GM13976 (cell line): ENCODE data around the gene FLRT3.

Experiments
- DNase-seq: peaks from one replicate; pipeline ENCODE4 v3.0.0; 2012; ENCODE audit warnings: low spot score
- in situ Hi-C: fragments of 300-500 bp; cut with MboI; formaldehyde crosslinking; loops from one replicate; pipeline ENCODE4 v1.12.0; 2022; ENCODE audit warnings: low sequenced_read_pairs, mixed read lengths, inconsistent platforms; ENCODE audit not compliant: unreplicated experiment
- TF ChIP-seq, protein P1 (sequence below): IDR thresholded peaks from 2 replicates; pipeline ENCODE4 v1.5.1; 2012; ENCODE audit warnings: borderline replicate concordance, mild to moderate bottlenecking; ENCODE audit not compliant: insufficient read depth; ENCODE audit errors: extremely low read depth, missing control alignments, control extremely low read depth

Gene FLRT3

DNA sequence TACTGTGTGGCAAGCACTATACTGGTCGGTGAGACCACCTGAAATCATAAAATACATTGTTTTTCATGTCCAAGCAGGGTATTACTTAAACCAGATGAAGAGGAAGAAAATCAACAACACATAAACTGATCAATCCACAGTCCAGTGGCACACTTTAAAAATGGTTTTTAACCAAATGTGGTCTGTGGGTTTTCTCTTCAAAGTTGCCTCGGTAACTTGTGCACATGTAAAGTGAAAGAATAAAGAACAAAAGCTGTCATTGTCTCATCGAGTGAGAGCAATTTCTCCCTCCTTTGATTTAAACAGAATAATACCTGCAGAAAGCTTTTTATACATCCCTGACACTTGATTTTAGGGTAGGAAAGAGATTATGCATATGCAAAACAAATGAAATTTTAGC is 3.7 kb downstream of the FLRT3 start:
- no peak for DNase-seq
- in situ Hi-C loops, result loop anchor here (25.0 kb wide), 2 partner anchors 904 to 1329 kb away; no protein-coding TSS in a partner anchor
- TF ChIP-seq, protein P1, sequence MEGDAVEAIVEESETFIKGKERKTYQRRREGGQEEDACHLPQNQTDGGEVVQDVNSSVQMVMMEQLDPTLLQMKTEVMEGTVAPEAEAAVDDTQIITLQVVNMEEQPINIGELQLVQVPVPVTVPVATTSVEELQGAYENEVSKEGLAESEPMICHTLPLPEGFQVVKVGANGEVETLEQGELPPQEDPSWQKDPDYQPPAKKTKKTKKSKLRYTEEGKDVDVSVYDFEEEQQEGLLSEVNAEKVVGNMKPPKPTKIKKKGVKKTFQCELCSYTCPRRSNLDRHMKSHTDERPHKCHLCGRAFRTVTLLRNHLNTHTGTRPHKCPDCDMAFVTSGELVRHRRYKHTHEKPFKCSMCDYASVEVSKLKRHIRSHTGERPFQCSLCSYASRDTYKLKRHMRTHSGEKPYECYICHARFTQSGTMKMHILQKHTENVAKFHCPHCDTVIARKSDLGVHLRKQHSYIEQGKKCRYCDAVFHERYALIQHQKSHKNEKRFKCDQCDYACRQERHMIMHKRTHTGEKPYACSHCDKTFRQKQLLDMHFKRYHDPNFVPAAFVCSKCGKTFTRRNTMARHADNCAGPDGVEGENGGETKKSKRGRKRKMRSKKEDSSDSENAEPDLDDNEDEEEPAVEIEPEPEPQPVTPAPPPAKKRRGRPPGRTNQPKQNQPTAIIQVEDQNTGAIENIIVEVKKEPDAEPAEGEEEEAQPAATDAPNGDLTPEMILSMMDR, result no peak

DNA sequence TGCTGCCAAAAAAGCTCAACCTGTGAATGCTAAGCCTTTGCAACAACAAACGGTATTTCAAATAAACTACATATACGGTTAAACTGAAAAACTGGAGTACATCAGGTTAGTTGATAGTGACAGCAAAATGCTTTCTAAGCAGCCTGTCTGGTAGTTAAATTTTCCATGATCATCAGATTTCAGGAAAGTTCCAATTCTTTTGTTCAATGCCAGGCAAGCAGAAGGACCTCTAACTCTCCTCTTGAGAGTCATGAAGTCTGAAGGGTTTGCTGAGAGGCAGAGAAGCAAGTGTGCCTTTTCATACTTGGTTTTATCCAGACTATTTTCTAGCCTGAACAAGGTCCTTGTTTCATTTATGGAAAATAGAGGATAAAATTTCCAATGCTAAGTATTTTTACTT is 4.5 kb downstream of the FLRT3 start:
- no peak for DNase-seq
- in situ Hi-C loops, result loop anchor here (25.0 kb wide), 2 partner anchors 904 to 1329 kb away; no protein-coding TSS in a partner anchor
- TF ChIP-seq, protein P1, result no peak

DNA sequence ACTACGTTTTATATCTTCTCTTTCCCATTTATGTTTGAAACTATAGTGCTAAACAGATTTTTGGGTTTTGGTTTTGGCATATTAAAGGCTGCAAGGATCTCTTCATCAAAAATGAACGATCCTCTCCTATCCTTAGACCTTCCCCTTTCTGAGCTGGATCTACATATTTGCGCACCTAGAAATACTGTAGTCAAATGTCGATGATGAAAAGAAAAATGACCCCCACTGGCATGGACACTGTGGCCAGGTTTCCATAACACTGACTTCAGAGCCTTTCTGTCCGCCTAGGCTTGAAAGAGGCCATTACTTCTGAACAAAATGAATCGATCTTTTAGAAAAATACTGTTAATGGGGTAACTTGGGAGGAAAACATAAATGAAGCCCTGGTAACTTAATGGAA is 5.8 kb downstream of the FLRT3 start:
- TF ChIP-seq, protein P1, result no peak
- in situ Hi-C loops, result loop anchor here (25.0 kb wide), 2 partner anchors 906 to 1331 kb away; no protein-coding TSS in a partner anchor
- no peak for DNase-seq

DNA sequence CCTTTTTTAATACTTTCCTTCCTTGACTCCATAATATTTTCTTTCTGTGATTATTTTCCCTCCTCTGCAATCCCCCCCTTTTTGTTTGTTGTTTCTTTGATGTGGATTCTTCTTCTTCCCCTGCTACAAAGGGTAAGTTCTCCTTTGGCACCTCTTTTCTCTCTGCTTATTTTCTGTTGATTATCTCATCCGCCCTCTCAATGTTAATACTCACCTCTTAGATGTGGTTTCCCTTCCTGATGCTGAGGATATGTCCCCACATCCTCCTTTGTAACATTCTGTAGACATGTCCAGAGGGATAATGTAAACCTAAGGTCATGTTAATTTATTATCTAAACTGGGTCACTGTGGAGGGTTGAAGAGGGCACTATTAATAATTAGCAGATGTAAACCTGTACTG is 17.7 kb downstream of the FLRT3 start:
- TF ChIP-seq, protein P1, result no peak
- in situ Hi-C loops, result no loop called here
- DNase-seq, result no peak

DNA sequence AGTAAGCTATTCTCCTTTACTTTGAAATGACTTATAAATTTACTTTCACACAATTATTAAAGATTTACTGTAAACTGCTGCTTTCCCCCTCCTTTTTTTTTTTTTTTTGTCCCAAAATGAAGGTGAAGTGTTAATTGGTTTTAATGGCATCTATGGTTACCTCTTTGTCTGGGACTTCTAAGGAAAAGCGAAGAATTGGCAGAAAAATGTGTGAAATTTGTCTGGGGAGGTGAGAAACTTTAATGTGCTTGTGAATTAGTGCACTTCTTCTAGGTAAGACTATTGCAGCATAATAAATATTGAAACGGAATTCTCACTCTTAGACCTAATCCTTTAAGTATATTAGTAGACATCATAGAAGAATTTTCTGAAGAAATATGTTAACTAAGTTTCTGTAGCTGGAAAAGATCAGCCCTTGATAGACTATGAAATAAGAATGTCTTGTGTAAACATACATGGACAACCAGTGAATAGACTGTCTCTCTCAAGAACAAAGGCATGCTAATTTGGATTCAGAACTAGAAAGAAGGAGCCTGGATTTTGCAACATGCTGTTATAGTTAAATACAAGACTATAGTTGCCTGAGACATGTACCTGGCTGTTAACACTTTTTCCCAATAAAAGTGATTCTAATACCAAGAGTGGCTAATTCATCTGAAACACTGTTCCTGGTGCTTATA is 23.9 kb downstream of the FLRT3 start:
- no peak for DNase-seq
- TF ChIP-seq, protein P1, result no peak
- in situ Hi-C loops, result no loop called here

DNA sequence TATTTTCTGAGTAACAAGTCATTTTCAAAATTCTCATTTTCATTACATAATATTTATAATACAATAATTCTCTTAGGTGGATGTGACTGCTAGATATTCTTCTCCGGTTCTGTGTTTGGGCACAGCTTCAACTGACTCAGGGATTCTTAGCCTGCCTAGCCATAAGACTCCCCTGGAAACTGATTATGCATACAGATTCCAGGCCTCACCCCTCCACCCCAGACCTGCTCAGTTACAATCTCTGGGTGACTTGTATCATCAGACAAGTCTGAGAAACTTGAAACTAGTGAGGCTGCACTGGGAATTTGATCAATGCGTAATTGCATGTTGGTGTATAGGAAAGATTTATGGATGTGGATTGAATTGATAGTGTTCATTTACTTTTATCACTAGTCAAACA is 25.4 kb downstream of the FLRT3 start:
- TF ChIP-seq, protein P1, result no peak
- in situ Hi-C loops, result no loop called here
- no peak for DNase-seq
